Tibial nerve (tissue), 4 donors: ENCODE results near the gene COL4A1. TPM values are rescaled to one million over a fixed set of nuclear protein-coding genes. Genes with fewer than 3 reads are reported as not detected.
"Not testable (repeated sequence)": the region's sequence is repeated elsewhere in the genome, so short reads cannot be mapped to it uniquely, and the experiment has no call there.

Experiments used
- DNase-seq, 2 donors: peaks; one replicate each; pipeline ENCODE4 v3.0.0-alpha.2; 2019; ENCODE audit warnings: low spot score in 2 of 2
- H3K27ac ChIP-seq, 4 donors: fragments of 200-600 bp; sonication (generic) in 3 of 4; one replicate each; pipeline ENCODE4 v1.5.1; 2017 to 2019; ENCODE audit warnings: mild to moderate bottlenecking in 1 of 4
- H3K27me3 ChIP-seq, 2 donors: fragments of 200-600 bp; sonication (generic) in 1 of 2; one replicate each; pipeline versions ENCODE4 v1.5.1 to v1.6.0; 2017 to 2019
- H3K36me3 ChIP-seq, 3 donors: fragments of 200-600 bp; sonication (generic); one replicate each; pipeline ENCODE4 v1.5.1; 2018 to 2019
- H3K4me1 ChIP-seq, 4 donors: fragments of 200-600 bp; sonication (generic) in 3 of 4; one replicate each; pipeline ENCODE4 v1.5.1; 2017 to 2019
- H3K4me3 ChIP-seq, 4 donors: fragments of 200-600 bp; sonication (generic) in 3 of 4; one replicate each; pipeline ENCODE4 v1.5.1; 2017 to 2019; ENCODE audit warnings: mild to moderate bottlenecking in 1 of 4, moderate library complexity in 1 of 4
- H3K9me3 ChIP-seq, 4 donors: fragments of 200-600 bp; sonication (generic) in 3 of 4; one replicate each; pipeline ENCODE4 v1.5.1; 2017 to 2019
- CTCF ChIP-seq, 5 experiments: fragments of 200-600 bp in 3 of 5; fragments of 450-650 bp in 2 of 5; sonication (generic) in 3 of 5; IDR thresholded peaks; one replicate each; pipeline ENCODE4 v1.5.1; 2016 to 2019; ENCODE audit warnings: antibody characterized with exemption in 5 of 5, mild to moderate bottlenecking in 3 of 5, moderate library complexity in 2 of 5
- EP300 ChIP-seq, 2 donors: sonication (generic); formaldehyde crosslinking; IDR thresholded peaks; one replicate each; pipeline ENCODE4 v1.6.1; 2017; ENCODE audit warnings: antibody characterized with exemption in 2 of 2, mild to moderate bottlenecking in 1 of 2
- POLR2A ChIP-seq, 2 donors: fragments of 450-650 bp; IDR thresholded peaks; one replicate each; pipeline ENCODE4 v1.6.1; 2017; ENCODE audit warnings: antibody characterized with exemption in 2 of 2, mild to moderate bottlenecking in 2 of 2, moderate library complexity in 2 of 2
- WGBS, 2 donors: methylation state at CpG; one replicate each; pipeline ENCODE4 v1.1.5; 2018; 5-methylcytosine and 5-hydroxymethylcytosine counted together
- total RNA-seq, 4 donors: library from RNA; depleted of rRNA; stranded (reverse); fragments of >200 nt; gene quantifications; one replicate each; pipeline ENCODE4 v1.1.0, GENCODE V29; 2016

Gene COL4A1
- total RNA-seq, 4 donors from 2014 or later, result 385 to 583 (median 526) TPM

DNA sequence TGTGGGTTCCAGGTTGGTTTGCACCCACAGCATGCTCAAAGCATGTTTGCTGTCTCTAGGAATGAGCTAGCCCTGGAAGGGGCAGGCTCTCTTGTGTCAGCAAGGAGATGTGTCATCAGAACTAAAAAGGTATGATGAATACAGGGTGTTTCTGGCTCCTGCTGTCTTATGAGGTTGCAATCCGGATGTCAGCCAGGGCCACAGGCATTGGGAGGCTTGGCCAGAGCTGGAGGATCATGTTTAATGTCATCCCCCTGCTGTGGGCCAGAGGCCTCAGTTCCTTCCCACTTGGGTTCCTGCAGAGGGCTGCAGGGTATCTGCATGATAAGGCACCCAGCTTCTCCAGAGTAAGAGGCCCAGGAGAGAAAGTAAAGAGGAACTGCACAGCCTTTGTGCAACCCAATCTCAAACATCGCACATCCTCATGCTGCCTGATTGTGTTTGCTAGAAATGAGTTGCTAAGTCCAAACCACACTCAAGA, 193.6 kb downstream of the COL4A1 start:
- Histone ChIP-seq H3K4me1 (peaks cover 0 to 15% (median 3%) of the 10 kb centered on the region in 4 donors), H3K27me3 (peaks cover 0 to 11% of the 10 kb centered on the region in 2 donors), H3K4me3 (no peak overlapping the region), H3K36me3 (no peaks in the 10 kb centered on the region), H3K9me3 (no peaks in the 10 kb centered on the region), H3K27ac (no peak overlapping the region)
- no peak for DNase-seq
- WGBS, 2 donors, result 74 to 85% methylated on average over 2 of the region's 2 CpGs
- TF ChIP-seq POLR2A (IDR thresholded peaks at IDR 0.05) (no peak), CTCF (IDR thresholded peaks at IDR 0.05) (no peak), EP300 (IDR thresholded peaks at IDR 0.05) (no peak)

GRCh38 chr13:110112379-110112778, 194.6 kb downstream of the COL4A1 start:
- WGBS, 2 donors, result 75 to 78% methylated on average over 6 of the region's 6 CpGs
- H3K27ac ChIP-seq, H3K4me3 ChIP-seq: not testable (repeated sequence)

DNA sequence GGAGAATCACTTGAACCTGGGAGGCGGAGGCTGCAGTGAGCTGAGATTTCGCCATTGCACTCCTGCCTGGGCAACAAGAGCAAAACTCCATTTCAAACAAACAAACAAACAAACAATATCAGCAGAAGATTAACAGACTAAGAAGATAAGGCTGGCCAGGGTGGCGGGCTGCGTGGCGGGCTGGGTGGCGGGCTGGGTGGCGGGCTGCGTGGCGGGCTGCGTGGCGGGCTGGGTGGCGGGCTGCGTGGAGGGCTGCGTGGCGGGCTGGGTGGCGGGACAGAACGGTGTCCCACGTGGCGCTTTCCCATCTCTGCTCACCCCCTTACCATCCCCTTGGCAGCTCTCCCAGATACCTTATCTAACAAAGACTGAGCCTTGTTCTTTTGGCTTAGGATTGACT, 196.2 kb downstream of the COL4A1 start:
- Histone ChIP-seq H3K4me3 (no peak overlapping the region), H3K27ac (no peak overlapping the region), H3K9me3 (no peaks in the 10 kb centered on the region), H3K4me1 (peaks cover 0 to 15% (median 3%) of the 10 kb centered on the region in 4 donors), H3K27me3 (no peaks in the 10 kb centered on the region), H3K36me3 (no peaks in the 10 kb centered on the region)
- no peak for TF ChIP-seq CTCF (IDR thresholded peaks at IDR 0.05)
- TF ChIP-seq POLR2A (IDR thresholded peaks at IDR 0.05), result no peak
- no peak for TF ChIP-seq EP300 (IDR thresholded peaks at IDR 0.05)
- WGBS, 2 donors, result 96% methylated on average over 19 of the region's 19 CpGs
- no peak for DNase-seq

More at GRCh38 chr13:110112379-110112778, 194.6 kb downstream of the COL4A1 start:
- peaks cover 0 to 15% (median 3%) of the 10 kb centered on the region in 4 donors for H3K4me1 ChIP-seq
- DNase-seq, H3K9me3 ChIP-seq, H3K27me3 ChIP-seq, H3K36me3 ChIP-seq: not testable (repeated sequence)

GRCh38 chr13:110109910-110110309, 197.0 kb downstream of the COL4A1 start:
- H3K9me3 ChIP-seq, result no peaks in the 10 kb centered on the region
- no peak for DNase-seq
- no peak overlapping the region for H3K4me3 ChIP-seq
- no peaks in the 10 kb centered on the region for H3K27me3 ChIP-seq
- no peaks in the 10 kb centered on the region for H3K36me3 ChIP-seq
- H3K27ac ChIP-seq, result peak overlapping the region in 2 of 4 donors; percentile 34 to 52
- no peak for TF ChIP-seq EP300 (IDR thresholded peaks at IDR 0.05)
- no peak for TF ChIP-seq CTCF (IDR thresholded peaks at IDR 0.05)
- no peak for TF ChIP-seq POLR2A (IDR thresholded peaks at IDR 0.05)
- 47 to 53% methylated on average over 13 to 15 of the region's 15 CpGs for WGBS, 2 donors
- H3K4me1 ChIP-seq, result peaks cover 0 to 15% (median 3%) of the 10 kb centered on the region in 4 donors

DNA sequence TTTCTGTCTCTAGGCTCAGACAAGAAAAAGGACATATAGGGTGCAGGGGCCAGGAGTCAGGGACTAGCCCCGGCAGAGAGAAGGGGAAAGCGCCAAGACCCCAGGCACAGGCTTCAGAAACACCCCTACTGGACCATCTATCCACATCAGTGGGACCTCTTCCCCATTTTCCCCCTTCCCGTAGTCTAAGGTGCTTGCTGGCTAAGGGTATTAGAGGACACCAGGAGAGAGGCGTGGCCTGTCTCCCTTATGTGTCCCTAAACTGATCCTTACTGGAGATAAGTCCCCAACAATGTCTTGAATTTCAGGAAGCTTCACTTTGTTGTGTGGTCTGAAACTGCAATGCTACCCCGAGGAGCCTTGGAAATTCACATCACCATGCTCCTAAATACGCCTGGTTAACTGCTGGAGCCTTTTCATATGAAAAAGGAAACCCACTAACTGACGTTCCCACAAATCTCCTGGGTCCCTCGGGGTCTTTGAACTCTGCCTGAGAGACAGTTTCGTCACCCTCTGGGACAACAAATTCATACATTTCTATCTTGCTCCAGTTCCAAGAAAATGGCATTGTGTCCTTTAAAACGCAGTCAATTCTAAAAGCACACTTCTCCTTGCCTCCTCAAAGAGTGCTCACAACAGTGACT, 197.7 kb downstream of the COL4A1 start:
- 55 to 59% methylated on average over 10 of the region's 10 CpGs for WGBS, 2 donors
- Histone ChIP-seq H3K36me3 (no peaks in the 10 kb centered on the region), H3K27ac (peak overlapping the region in 2 of 4 donors; percentile 34 to 52), H3K4me3 (no peak overlapping the region), H3K4me1 (peaks cover 0 to 15% (median 3%) of the 10 kb centered on the region in 4 donors), H3K9me3 (no peaks in the 10 kb centered on the region), H3K27me3 (no peaks in the 10 kb centered on the region)
- TF ChIP-seq POLR2A (IDR thresholded peaks at IDR 0.05), result no peak
- TF ChIP-seq CTCF (IDR thresholded peaks at IDR 0.05), result peak in 1 of 5 experiments; percentile 5
- no peak for DNase-seq
